CD14-positive monocyte (primary cell): ENCODE measurements around the gene ACTL7A. TPM values are rescaled to one million over a fixed set of nuclear protein-coding genes. Genes with fewer than 3 reads are reported as not detected.

Experiments
- DNase-seq, 3 donors: peaks; one replicate each; pipeline ENCODE4 v3.0.0-alpha.2; 2011 to 2022
- H2AFZ ChIP-seq: 2 replicates; pipeline ENCODE4 v1.6.0; 2012; ENCODE audit warnings: mild to moderate bottlenecking, low read depth, low read length, inconsistent platforms; ENCODE audit not compliant: insufficient read depth, poor library complexity, severe bottlenecking
- H3K27ac ChIP-seq, 2 donors: 1 replicate in 1 of 2; 2 replicates in 1 of 2; pipeline ENCODE4 v1.5.1; 2012 to 2013; ENCODE audit warnings: low read length in 2 of 2, control low read depth in 1 of 2, inconsistent platforms in 1 of 2, low read depth in 1 of 2, mild to moderate bottlenecking in 1 of 2
- H3K27me3 ChIP-seq, 2 donors: one replicate each; pipeline versions ENCODE4 v1.6.0 to v1.6.1; 2011 to 2013; ENCODE audit warnings: low read length in 2 of 2; ENCODE audit not compliant: control insufficient read depth in 2 of 2, insufficient read depth in 2 of 2
- H3K36me3 ChIP-seq, 2 donors: replicated peaks in 1 of 2; 1 replicate in 1 of 2; 2 replicates in 1 of 2; pipeline versions ENCODE4 v1.5.1 to v1.6.1; 2012 to 2013; ENCODE audit warnings: low read length in 2 of 2, control low read depth in 1 of 2, inconsistent platforms in 1 of 2, mild to moderate bottlenecking in 1 of 2; ENCODE audit not compliant: insufficient read depth in 2 of 2, control insufficient read depth in 1 of 2
- H3K4me1 ChIP-seq, 2 donors: 1 replicate in 1 of 2; 2 replicates in 1 of 2; pipeline versions ENCODE4 v1.5.1 to v1.6.1; 2012 to 2013; ENCODE audit warnings: low read length in 2 of 2, control low read depth in 1 of 2, inconsistent platforms in 1 of 2, mild to moderate bottlenecking in 1 of 2, moderate library complexity in 1 of 2; ENCODE audit not compliant: insufficient read depth in 2 of 2, control insufficient read depth in 1 of 2
- H3K4me2 ChIP-seq: replicated peaks from 2 replicates; pipeline ENCODE3; 2012; ENCODE audit warnings: low read length, moderate library complexity, mild to moderate bottlenecking; ENCODE audit not compliant: poor library complexity, severe bottlenecking; ENCODE audit errors: extremely low read depth
- H3K4me3 ChIP-seq, 3 experiments: fragments of 200-600 bp in 1 of 3; sonication (generic) in 1 of 3; replicated peaks in 1 of 3; 1 replicate in 2 of 3; 2 replicates in 1 of 3; pipeline ENCODE4 v1.5.1; 2011 to 2013; ENCODE audit warnings: low read length in 3 of 3, mild to moderate bottlenecking in 3 of 3, control low read depth in 2 of 3, low read depth in 2 of 3, inconsistent platforms in 1 of 3, moderate library complexity in 1 of 3
- H3K79me2 ChIP-seq: 2 replicates; pipeline ENCODE4 v1.6.0; 2012; ENCODE audit warnings: mild to moderate bottlenecking, control low read depth, inconsistent platforms, low read length, moderate library complexity; ENCODE audit not compliant: insufficient read depth
- H3K9ac ChIP-seq: 2 replicates; pipeline ENCODE4 v1.6.0; 2017; ENCODE audit warnings: low read length, mild to moderate bottlenecking; ENCODE audit not compliant: insufficient read depth, poor library complexity, severe bottlenecking
- H3K9me3 ChIP-seq, 2 donors: replicated peaks in 1 of 2; 1 replicate in 1 of 2; 2 replicates in 1 of 2; pipeline versions ENCODE4 v1.5.1 to v1.6.1; 2012 to 2013; ENCODE audit warnings: low read length in 2 of 2, control low read depth in 1 of 2; ENCODE audit not compliant: control insufficient read depth in 1 of 2, insufficient read depth in 1 of 2
- H4K20me1 ChIP-seq: 2 replicates; pipeline ENCODE4 v1.6.0; 2012; ENCODE audit warnings: mild to moderate bottlenecking, low read length, control low read depth, moderate library complexity; ENCODE audit not compliant: insufficient read depth
- H3K27ac Mint-ChIP-seq, 7 donors: one replicate each; pipeline ENCODE4 v1.8.0; 2020; ENCODE audit warnings: mild to moderate bottlenecking in 7 of 7, mixed read lengths in 7 of 7, moderate library complexity in 6 of 7, inconsistent platforms in 2 of 7
- H3K27me3 Mint-ChIP-seq, 3 donors: one replicate each; pipeline ENCODE4 v1.8.0; 2021 to 2022; ENCODE audit warnings: low read depth in 3 of 3, mild to moderate bottlenecking in 3 of 3, mixed read lengths in 3 of 3, moderate library complexity in 3 of 3, inconsistent platforms in 1 of 3
- H3K36me3 Mint-ChIP-seq, 2 donors: one replicate each; pipeline ENCODE4 v1.8.0; 2020; ENCODE audit warnings: mixed read lengths in 2 of 2, inconsistent platforms in 1 of 2, mild to moderate bottlenecking in 1 of 2
- H3K4me1 Mint-ChIP-seq: one replicate; pipeline ENCODE4 v1.8.0; 2020; ENCODE audit warnings: mild to moderate bottlenecking, mixed read lengths
- H3K4me3 Mint-ChIP-seq, 2 donors: one replicate each; pipeline ENCODE4 v1.8.0; 2020; ENCODE audit warnings: mild to moderate bottlenecking in 2 of 2, mixed read lengths in 2 of 2, moderate library complexity in 1 of 2
- H3K9me3 Mint-ChIP-seq, 7 donors: one replicate each; pipeline ENCODE4 v1.8.0; 2020 to 2022; ENCODE audit warnings: mixed read lengths in 7 of 7, mild to moderate bottlenecking in 6 of 7, moderate library complexity in 6 of 7, inconsistent platforms in 2 of 7
- WGBS: methylation state at CpG from one replicate; pipeline ENCODE4 v1.1.5; 2013; ENCODE audit warnings: missing lambda C conversion rate; ENCODE audit not compliant: insufficient coverage; 5-methylcytosine and 5-hydroxymethylcytosine counted together
- intact Hi-C, 2 donors: fragments of 100-400 bp; cut with micrococcal nuclease; formaldehyde crosslinking; loops; one replicate each; pipeline versions ENCODE4 v1.15.0 to v1.15.1; 2023
- polyA plus RNA-seq, 3 donors: library from polyadenylated mRNA; depleted of rRNA in 1 of 3; unstranded in 2 of 3; stranded (reverse) in 1 of 3; fragments of 300-500 nt in 2 of 3; fragments of >200 nt in 1 of 3; fragmentation: Illumina TruSeq in 2 of 3; gene quantifications; 1 replicate in 2 of 3; 2 replicates in 1 of 3; pipeline ENCODE4 v1.2.3, GENCODE V29; 2012 to 2021
- TF ChIP-seq, protein P1 (sequence below): fragments of 200-600 bp; IDR thresholded peaks from one replicate; pipeline ENCODE4 v1.8.0; 2022; ENCODE audit warnings: antibody characterized with exemption, mild to moderate bottlenecking

The ACTL7A gene
- polyA plus RNA-seq, 3 donors = not detected

DNA sequence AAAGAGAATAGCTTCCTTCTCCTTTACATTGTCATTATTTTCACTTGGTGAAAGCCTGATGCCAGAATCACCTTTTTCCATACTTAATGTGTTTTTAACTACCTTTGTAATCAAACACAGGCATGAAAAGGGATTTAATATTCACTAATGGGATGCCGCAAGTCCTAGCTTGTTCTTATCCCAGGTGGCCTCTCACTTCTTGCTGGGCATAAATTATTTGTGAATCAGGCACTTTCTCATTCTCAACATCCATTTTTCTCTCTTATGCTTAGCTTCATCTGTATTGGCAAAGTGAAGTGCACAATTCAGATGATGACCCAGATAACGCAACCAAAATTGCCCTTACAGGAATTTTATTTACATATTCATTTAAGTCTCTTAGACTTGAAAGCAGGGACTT is 17.2 kb upstream of the ACTL7A start:
- Histone ChIP-seq H3K4me2 (no peak overlapping the region), H3K79me2 (no peaks in the 10 kb centered on the region), H4K20me1 (no peaks in the 10 kb centered on the region), H2AFZ (no peak overlapping the region), H3K27ac (no peak overlapping the region), H3K27me3 (no peaks in the 10 kb centered on the region), H3K4me3 (no peak overlapping the region), H3K36me3 (no peaks in the 10 kb centered on the region), H3K4me1 (peaks cover 26 to 39% of the 10 kb centered on the region in 2 donors), H3K9me3 (no peaks in the 10 kb centered on the region), H3K9ac (no peak overlapping the region)
- no CpG with 5 or more reads among the region's 2 CpGs for WGBS
- intact Hi-C loops = no loop called here
- no peak overlapping the region for H3K4me3 Mint-ChIP-seq
- peaks cover 0 to 2% (median 0%) of the 10 kb centered on the region in 7 donors for H3K9me3 Mint-ChIP-seq
- TF ChIP-seq, protein P1, sequence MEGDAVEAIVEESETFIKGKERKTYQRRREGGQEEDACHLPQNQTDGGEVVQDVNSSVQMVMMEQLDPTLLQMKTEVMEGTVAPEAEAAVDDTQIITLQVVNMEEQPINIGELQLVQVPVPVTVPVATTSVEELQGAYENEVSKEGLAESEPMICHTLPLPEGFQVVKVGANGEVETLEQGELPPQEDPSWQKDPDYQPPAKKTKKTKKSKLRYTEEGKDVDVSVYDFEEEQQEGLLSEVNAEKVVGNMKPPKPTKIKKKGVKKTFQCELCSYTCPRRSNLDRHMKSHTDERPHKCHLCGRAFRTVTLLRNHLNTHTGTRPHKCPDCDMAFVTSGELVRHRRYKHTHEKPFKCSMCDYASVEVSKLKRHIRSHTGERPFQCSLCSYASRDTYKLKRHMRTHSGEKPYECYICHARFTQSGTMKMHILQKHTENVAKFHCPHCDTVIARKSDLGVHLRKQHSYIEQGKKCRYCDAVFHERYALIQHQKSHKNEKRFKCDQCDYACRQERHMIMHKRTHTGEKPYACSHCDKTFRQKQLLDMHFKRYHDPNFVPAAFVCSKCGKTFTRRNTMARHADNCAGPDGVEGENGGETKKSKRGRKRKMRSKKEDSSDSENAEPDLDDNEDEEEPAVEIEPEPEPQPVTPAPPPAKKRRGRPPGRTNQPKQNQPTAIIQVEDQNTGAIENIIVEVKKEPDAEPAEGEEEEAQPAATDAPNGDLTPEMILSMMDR = no peak
- peaks cover 37% of the 10 kb centered on the region for H3K4me1 Mint-ChIP-seq
- H3K36me3 Mint-ChIP-seq = no peaks in the 10 kb centered on the region
- no peak for DNase-seq
- no peak overlapping the region for H3K27ac Mint-ChIP-seq
- H3K27me3 Mint-ChIP-seq = peaks cover 0 to 3% (median 0%) of the 10 kb centered on the region in 3 donors

DNA sequence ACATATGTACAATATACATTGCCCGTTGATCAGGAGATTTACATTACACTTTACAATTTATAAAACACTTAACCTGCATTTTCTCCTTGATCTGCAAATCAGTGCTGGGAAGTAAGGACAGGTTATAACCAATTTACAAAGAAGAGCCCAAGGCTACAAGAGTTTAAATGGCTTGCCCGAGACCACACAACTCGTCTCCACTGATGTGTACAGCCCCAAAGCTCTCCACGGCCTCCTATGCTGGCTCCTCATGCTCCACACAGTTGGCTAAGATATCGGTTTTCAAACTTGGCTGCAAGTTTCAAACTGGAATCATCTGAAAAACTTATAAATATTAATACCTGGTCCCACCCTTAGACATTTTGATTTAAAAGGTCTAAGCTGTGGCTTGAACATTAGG is 16.6 kb upstream of the ACTL7A start:
- H2AFZ ChIP-seq = no peak overlapping the region

More for the DNA sequence above, 16.6 kb upstream of the ACTL7A start:
- no peaks in the 10 kb centered on the region for H3K27me3 ChIP-seq
- Mint-ChIP-seq H3K27ac (no peak overlapping the region), H3K4me3 (no peak overlapping the region), H3K4me1 (peaks cover 37% of the 10 kb centered on the region), H3K36me3 (no peaks in the 10 kb centered on the region), H3K27me3 (peaks cover 0 to 3% (median 0%) of the 10 kb centered on the region in 3 donors), H3K9me3 (peaks cover 0 to 2% (median 0%) of the 10 kb centered on the region in 7 donors)
- H3K4me2 ChIP-seq = no peak overlapping the region
- TF ChIP-seq, protein P1 = no peak
- no peaks in the 10 kb centered on the region for H4K20me1 ChIP-seq
- no peak overlapping the region for H3K4me3 ChIP-seq
- H3K9ac ChIP-seq = no peak overlapping the region
- intact Hi-C loops = no loop called here
- no peaks in the 10 kb centered on the region for H3K9me3 ChIP-seq
- H3K4me1 ChIP-seq = peaks cover 26 to 39% of the 10 kb centered on the region in 2 donors
- H3K79me2 ChIP-seq = no peaks in the 10 kb centered on the region
- no peaks in the 10 kb centered on the region for H3K36me3 ChIP-seq
- no peak for DNase-seq
- WGBS = 100% methylated on average over 3 of the region's 5 CpGs
- no peak overlapping the region for H3K27ac ChIP-seq
